KMS-11 (cell line): Measurements from ENCODE around the gene ADAMTS17.

Experiments used
- H2AFZ ChIP-seq: fragments of 200-600 bp; sonication (generic); 2 replicates; pipeline ENCODE4 v1.6.1; 2016; ENCODE audit warnings: antibody characterized with exemption, mixed run types, low read depth
- H3K27ac ChIP-seq: fragments of 200-600 bp; sonication (generic); 2 replicates; pipeline ENCODE4 v1.6.1; 2016; ENCODE audit warnings: mild to moderate bottlenecking, mixed run types
- H3K27me3 ChIP-seq: fragments of 200-600 bp; sonication (generic); 2 replicates; pipeline ENCODE4 v1.6.1; 2017; ENCODE audit warnings: mild to moderate bottlenecking, low read depth, mixed run types, moderate library complexity; ENCODE audit not compliant: insufficient read depth
- H3K36me3 ChIP-seq: fragments of 200-600 bp; sonication (generic); 2 replicates; pipeline ENCODE4 v1.6.1; 2017; ENCODE audit warnings: mild to moderate bottlenecking, mixed run types; ENCODE audit not compliant: insufficient read depth
- H3K4me1 ChIP-seq: fragments of 200-600 bp; sonication (generic); 2 replicates; pipeline ENCODE4 v1.6.1; 2016; ENCODE audit warnings: mild to moderate bottlenecking, low read depth, mixed run types; ENCODE audit not compliant: poor library complexity, severe bottlenecking
- H3K4me2 ChIP-seq: fragments of 200-600 bp; sonication (generic); 2 replicates; pipeline ENCODE4 v1.7.0; 2016; ENCODE audit warnings: mild to moderate bottlenecking, mixed run types
- H3K4me3 ChIP-seq: fragments of 200-600 bp; sonication (generic); IDR thresholded peaks from 2 replicates; pipeline ENCODE4 v1.6.1; 2017; ENCODE audit warnings: low read depth, low read length, mixed read lengths; ENCODE audit not compliant: insufficient read depth
- H3K79me2 ChIP-seq: fragments of 200-600 bp; sonication (generic); 2 replicates; pipeline ENCODE4 v1.6.1; 2016; ENCODE audit warnings: low read depth, mixed run types; ENCODE audit not compliant: insufficient read depth
- H3K9ac ChIP-seq: fragments of 200-600 bp; sonication (generic); 2 replicates; pipeline ENCODE4 v1.6.1; 2016; ENCODE audit warnings: mild to moderate bottlenecking, mixed run types
- H4K20me1 ChIP-seq: fragments of 200-600 bp; sonication (generic); 2 replicates; pipeline ENCODE4 v1.6.1; 2016; ENCODE audit warnings: mild to moderate bottlenecking, mixed run types; ENCODE audit not compliant: insufficient read depth
- CTCF ChIP-seq: fragments of 200-600 bp; sonication (generic); conservative IDR thresholded peaks from 2 replicates; pipeline ENCODE4 v1.6.1; 2017; ENCODE audit warnings: low read depth, mild to moderate bottlenecking, antibody characterized with exemption, low read length, moderate library complexity, mixed read lengths

Gene ADAMTS17

DNA sequence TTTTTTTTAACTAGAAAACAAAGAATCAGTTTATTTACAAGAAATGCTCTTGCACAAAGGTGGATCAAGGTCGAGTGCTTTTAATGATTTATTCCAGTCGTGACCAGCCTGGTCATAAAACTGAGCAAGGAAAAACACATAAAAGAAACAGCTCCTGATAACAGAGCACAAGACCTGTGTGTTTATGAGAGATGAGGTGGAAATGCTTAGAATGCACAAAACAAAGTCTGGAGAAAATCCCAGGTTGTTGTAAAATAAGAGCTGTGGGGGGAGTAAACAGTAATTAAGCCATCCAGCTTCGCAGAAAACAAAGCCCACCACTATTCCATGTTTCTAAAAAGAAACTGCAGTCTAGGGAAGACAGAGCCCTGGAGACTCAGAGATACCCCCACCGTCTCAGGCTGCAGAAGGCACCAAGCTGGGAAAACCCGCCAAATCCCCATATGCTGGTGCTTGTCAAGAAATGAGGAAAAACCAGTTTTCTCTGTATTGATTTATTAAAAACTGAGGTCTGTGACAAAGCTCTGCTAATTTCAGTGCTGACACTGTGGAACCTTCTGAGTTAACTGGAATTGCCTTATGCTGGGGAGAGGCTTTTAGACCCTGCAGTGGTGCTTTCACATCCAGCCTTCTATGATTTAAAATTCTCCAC is 139.3 kb downstream of the ADAMTS17 start:
- no peaks in the 10 kb centered on the region for H3K27me3 ChIP-seq
- TF ChIP-seq CTCF, result no peak
- no peak overlapping the region for H3K4me2 ChIP-seq
- H3K4me1 ChIP-seq, result no peaks in the 10 kb centered on the region
- no peak overlapping the region for H2AFZ ChIP-seq
- no peaks in the 10 kb centered on the region for H4K20me1 ChIP-seq
- H3K79me2 ChIP-seq, result no peaks in the 10 kb centered on the region
- no peak overlapping the region for H3K4me3 ChIP-seq
- H3K36me3 ChIP-seq, result no peaks in the 10 kb centered on the region
- no peak overlapping the region for H3K27ac ChIP-seq
- no peak overlapping the region for H3K9ac ChIP-seq

DNA sequence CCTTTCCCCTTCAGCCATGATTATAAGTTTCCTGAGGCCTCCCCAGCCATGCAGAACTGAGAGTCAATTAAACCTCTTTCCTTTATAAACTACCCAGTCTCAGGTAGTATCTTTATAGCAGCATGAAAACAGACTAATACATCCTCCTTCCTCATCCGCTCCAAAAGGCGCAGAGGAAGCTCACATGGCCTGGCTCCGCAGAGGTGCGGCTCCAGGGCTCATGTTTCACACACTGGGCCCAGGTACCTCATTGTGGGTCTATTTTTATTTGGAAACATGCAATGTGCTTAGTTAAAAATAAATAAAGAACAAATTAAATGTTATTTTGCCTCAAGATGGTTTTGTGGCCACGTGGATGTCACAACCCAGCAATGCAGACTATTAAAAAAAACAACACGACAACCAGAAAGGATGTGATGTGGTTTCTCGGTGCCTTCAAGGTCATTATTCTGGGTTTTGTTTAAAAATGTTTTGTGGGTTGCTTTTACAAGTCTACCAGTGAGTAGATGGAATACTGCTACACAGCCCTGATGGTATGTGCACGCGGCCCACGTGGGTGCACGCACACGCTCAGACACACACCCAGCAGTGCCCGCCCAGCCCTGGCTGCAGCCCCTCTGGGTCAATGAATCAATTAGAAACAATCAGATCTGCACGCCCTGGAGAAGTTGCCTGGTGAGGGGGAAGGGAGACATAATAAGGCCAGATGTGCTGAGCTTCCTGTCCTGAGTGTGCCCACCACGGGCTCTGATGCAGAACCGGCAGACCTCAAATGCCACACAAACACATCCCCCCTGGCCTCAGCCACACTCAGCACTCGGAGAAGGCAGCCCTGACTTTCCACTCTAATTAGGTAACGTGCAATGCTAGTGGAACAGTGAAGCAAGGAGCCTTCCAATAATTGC is 140.1 kb downstream of the ADAMTS17 start:
- H3K4me2 ChIP-seq, result no peak overlapping the region
- H3K27ac ChIP-seq, result no peak overlapping the region
- no peak overlapping the region for H3K4me3 ChIP-seq
- no peaks in the 10 kb centered on the region for H3K4me1 ChIP-seq
- H4K20me1 ChIP-seq, result no peaks in the 10 kb centered on the region
- no peak overlapping the region for H3K9ac ChIP-seq
- H2AFZ ChIP-seq, result no peak overlapping the region
- no peak for TF ChIP-seq CTCF
- H3K79me2 ChIP-seq, result no peaks in the 10 kb centered on the region
- no peaks in the 10 kb centered on the region for H3K27me3 ChIP-seq
- H3K36me3 ChIP-seq, result no peaks in the 10 kb centered on the region

- no peak overlapping the region for H3K9ac ChIP-seq
- H3K27me3 ChIP-seq, result no peaks in the 10 kb centered on the region
- H3K36me3 ChIP-seq, result no peaks in the 10 kb centered on the region
- H3K27ac ChIP-seq, result no peak overlapping the region
- H3K4me2 ChIP-seq, result no peak overlapping the region
- H4K20me1 ChIP-seq, result no peaks in the 10 kb centered on the region
- no peaks in the 10 kb centered on the region for H3K4me1 ChIP-seq
- H3K79me2 ChIP-seq, result no peaks in the 10 kb centered on the region
- no peak overlapping the region for H2AFZ ChIP-seq
- H3K4me3 ChIP-seq, result no peak overlapping the region
- TF ChIP-seq CTCF, result no peak
These were observed 141.4 kb downstream of the ADAMTS17 start for GRCh38 chr15:100200287-100200880.

- H3K4me3 ChIP-seq, result no peak overlapping the region
- H2AFZ ChIP-seq, result no peak overlapping the region
- no peak for TF ChIP-seq CTCF
- H3K27ac ChIP-seq, result no peak overlapping the region
- no peaks in the 10 kb centered on the region for H4K20me1 ChIP-seq
- no peaks in the 10 kb centered on the region for H3K36me3 ChIP-seq
- H3K4me1 ChIP-seq, result no peaks in the 10 kb centered on the region
- no peaks in the 10 kb centered on the region for H3K79me2 ChIP-seq
- H3K4me2 ChIP-seq, result no peak overlapping the region
- no peak overlapping the region for H3K9ac ChIP-seq
- no peaks in the 10 kb centered on the region for H3K27me3 ChIP-seq
These were observed 142.0 kb downstream of the ADAMTS17 start for GRCh38 chr15:100199711-100200286.
